ENCODE measurements around the gene MLLT10. TPM values are rescaled to one million over a fixed set of nuclear protein-coding genes. Genes with fewer than 3 reads are reported as not detected.
"Not testable (repeated sequence)": the region's sequence is repeated elsewhere in the genome, so short reads cannot be mapped to it uniquely, and the experiment has no call there.

The MLLT10 gene
- total RNA-seq, 1 experiment from 2014 or later: 72.3 TPM

DNA sequence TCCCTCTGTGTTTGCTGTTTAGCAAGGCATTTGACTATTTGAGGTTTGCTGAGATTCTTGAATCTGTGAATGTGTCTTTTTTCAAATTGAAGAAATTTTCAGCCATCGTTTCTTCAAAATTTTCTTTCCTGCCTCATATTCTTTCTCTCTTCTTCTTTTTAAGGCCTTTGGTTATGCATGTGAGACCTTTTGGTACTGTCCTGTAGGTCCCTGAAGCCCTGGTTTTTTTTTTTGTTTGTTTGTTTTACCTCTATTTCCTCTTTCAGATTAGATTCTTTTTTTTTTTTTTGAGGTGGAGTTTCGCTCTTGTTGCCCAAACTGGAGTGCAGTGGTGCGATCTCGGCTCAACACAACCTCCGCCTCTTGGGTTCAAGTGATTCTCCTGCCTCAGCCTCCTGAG is 45.3 kb downstream of the MLLT10 start:
- Histone ChIP-seq H3T11ph (ENCODE audit: low read length) (no peak overlapping the region), H3K14ac (ENCODE audit: insufficient read depth, low read length) (no peak overlapping the region), H2AFZ (ENCODE audit: low read length) (no peak overlapping the region), H3K56ac (ENCODE audit: insufficient read length, low read depth, low read length) (no peak overlapping the region), H4K91ac (ENCODE audit: insufficient read length, low read depth, low read length) (no peak overlapping the region), H4K5ac (ENCODE audit: insufficient read length, low read depth, low read length) (no peak overlapping the region), H3K79me1 (ENCODE audit: insufficient read depth, low read depth, low read length, poor library complexity, severe bottlenecking) (peaks cover 3% of the 10 kb centered on the region), H3K4ac (ENCODE audit: low read depth, low read length) (no peak overlapping the region), H2BK15ac (ENCODE audit: low read depth, low read length) (no peak overlapping the region), H2BK12ac (ENCODE audit: insufficient read length, low read depth, low read length) (no peak overlapping the region), H3K4me2 (ENCODE audit: insufficient read depth, insufficient read length, low read length) (no peak overlapping the region), H3K4me1 (ENCODE audit: insufficient read depth, low read length) (no peaks in the 10 kb centered on the region), H2BK5ac (ENCODE audit: insufficient read length, low read length) (no peak overlapping the region), H3K79me2 (ENCODE audit: insufficient read depth, low read length) (peaks cover 6% of the 10 kb centered on the region; the same call in 1 of the 2 replicates), H3K18ac (ENCODE audit: insufficient read length, low read depth, low read length) (no peak overlapping the region), H2AK5ac (ENCODE audit: insufficient read length, low read length) (no peak overlapping the region), H4K8ac (replicated peaks; ENCODE audit: insufficient read length, low read depth, low read length) (no peak overlapping the region), H3K27ac (ENCODE audit: insufficient read length, low read depth, low read length) (no peak overlapping the region), H2BK20ac (ENCODE audit: low read depth, low read length, poor library complexity, severe bottlenecking) (no peak overlapping the region), H3K27me3 (ENCODE audit: insufficient read depth, low read length) (no peaks in the 10 kb centered on the region), H3K23ac (ENCODE audit: insufficient read length, low read depth, low read length) (no peak overlapping the region), H3K23me2 (ENCODE audit: insufficient read length, low read depth, low read length, poor library complexity, severe bottlenecking) (no peaks in the 10 kb centered on the region), H4K20me1 (ENCODE audit: control insufficient read depth, insufficient read depth, insufficient read length) (no peaks in the 10 kb centered on the region), H3K9ac (ENCODE audit: extremely low read depth, insufficient read length, low read length) (no peak overlapping the region), H3K9me3 (ENCODE audit: control insufficient read depth, low read depth, low read length) (no peaks in the 10 kb centered on the region), H2BK120ac (ENCODE audit: low read depth, low read length, poor library complexity, severe bottlenecking) (no peak overlapping the region)
- Mint-ChIP-seq H3K27ac (peak overlapping the region in 2 of 3 experiments; percentile 17 to 46; a peak in 4 of 7 replicates), H3K4me1 (no peaks in the 10 kb centered on the region), H3K4me3 (no peak overlapping the region), H3K27me3 (ENCODE audit: low read depth) (no peaks in the 10 kb centered on the region), H3K9me3 (peaks cover 0 to 3% of the 10 kb centered on the region in 2 experiments; a peak in 2 of 5 replicates), H3K36me3 (ENCODE audit: insufficient read depth in 1 of 3, low read depth in 3 of 3) (peaks cover 10 to 45% (median 38%) of the 10 kb centered on the region in 3 experiments)
- TF ChIP-seq, protein P1, sequence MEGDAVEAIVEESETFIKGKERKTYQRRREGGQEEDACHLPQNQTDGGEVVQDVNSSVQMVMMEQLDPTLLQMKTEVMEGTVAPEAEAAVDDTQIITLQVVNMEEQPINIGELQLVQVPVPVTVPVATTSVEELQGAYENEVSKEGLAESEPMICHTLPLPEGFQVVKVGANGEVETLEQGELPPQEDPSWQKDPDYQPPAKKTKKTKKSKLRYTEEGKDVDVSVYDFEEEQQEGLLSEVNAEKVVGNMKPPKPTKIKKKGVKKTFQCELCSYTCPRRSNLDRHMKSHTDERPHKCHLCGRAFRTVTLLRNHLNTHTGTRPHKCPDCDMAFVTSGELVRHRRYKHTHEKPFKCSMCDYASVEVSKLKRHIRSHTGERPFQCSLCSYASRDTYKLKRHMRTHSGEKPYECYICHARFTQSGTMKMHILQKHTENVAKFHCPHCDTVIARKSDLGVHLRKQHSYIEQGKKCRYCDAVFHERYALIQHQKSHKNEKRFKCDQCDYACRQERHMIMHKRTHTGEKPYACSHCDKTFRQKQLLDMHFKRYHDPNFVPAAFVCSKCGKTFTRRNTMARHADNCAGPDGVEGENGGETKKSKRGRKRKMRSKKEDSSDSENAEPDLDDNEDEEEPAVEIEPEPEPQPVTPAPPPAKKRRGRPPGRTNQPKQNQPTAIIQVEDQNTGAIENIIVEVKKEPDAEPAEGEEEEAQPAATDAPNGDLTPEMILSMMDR (conservative IDR thresholded peaks at IDR 0.05): no peak
- no CpG with 5 or more reads among the region's 5 CpGs for WGBS (ENCODE audit: extremely low coverage, insufficient read length, low lambda C conversion rate)
- DNase-seq: no peak

DNA sequence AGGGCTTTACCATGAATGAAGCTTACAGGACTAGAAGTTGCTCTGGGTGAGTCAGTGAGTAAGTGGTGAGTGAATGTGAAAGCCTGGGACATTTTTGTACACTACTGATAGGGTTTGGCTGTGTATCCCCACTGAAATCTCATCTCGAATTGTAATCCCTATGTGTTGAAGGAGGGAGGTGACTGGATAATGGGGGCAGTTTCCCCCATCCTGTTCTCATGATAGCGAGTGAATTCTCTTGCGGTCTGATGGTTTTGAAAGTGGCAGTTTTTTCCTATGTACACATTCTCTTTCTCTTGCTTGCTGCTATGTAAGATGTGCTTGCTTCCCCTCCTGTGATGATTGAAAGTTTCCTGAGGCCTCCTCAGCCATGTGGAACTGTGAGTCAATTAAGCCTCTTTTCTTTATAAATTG is 47.4 kb downstream of the MLLT10 start:
- not testable (repeated sequence) for H2BK15ac ChIP-seq (ENCODE audit: low read depth, low read length); H2AFZ ChIP-seq (ENCODE audit: low read length); H2BK120ac ChIP-seq (ENCODE audit: low read depth, low read length, poor library complexity, severe bottlenecking); H4K91ac ChIP-seq (ENCODE audit: insufficient read length, low read depth, low read length); H2BK12ac ChIP-seq (ENCODE audit: insufficient read length, low read depth, low read length); H3K4ac ChIP-seq (ENCODE audit: low read depth, low read length); DNase-seq; H3K14ac ChIP-seq (ENCODE audit: insufficient read depth, low read length); H4K8ac ChIP-seq (replicated peaks; ENCODE audit: insufficient read length, low read depth, low read length); H3K27ac ChIP-seq (ENCODE audit: insufficient read length, low read depth, low read length); H4K5ac ChIP-seq (ENCODE audit: insufficient read length, low read depth, low read length); H3K27me3 ChIP-seq (ENCODE audit: insufficient read depth, low read length); H3T11ph ChIP-seq (ENCODE audit: low read length); H3K4me1 ChIP-seq (ENCODE audit: insufficient read depth, low read length); H2BK20ac ChIP-seq (ENCODE audit: low read depth, low read length, poor library complexity, severe bottlenecking); H3K79me2 ChIP-seq (ENCODE audit: insufficient read depth, low read length); H2AK5ac ChIP-seq (ENCODE audit: insufficient read length, low read length); H3K4me2 ChIP-seq (ENCODE audit: insufficient read depth, insufficient read length, low read length); H3K9me3 Mint-ChIP-seq; H3K23me2 ChIP-seq (ENCODE audit: insufficient read length, low read depth, low read length, poor library complexity, severe bottlenecking); H3K23ac ChIP-seq (ENCODE audit: insufficient read length, low read depth, low read length); H3K9me3 ChIP-seq (ENCODE audit: control insufficient read depth, low read depth, low read length); H3K4me3 Mint-ChIP-seq; H3K4me1 Mint-ChIP-seq; H3K27me3 Mint-ChIP-seq (ENCODE audit: low read depth); H3K56ac ChIP-seq (ENCODE audit: insufficient read length, low read depth, low read length); H3K18ac ChIP-seq (ENCODE audit: insufficient read length, low read depth, low read length); H4K20me1 ChIP-seq (ENCODE audit: control insufficient read depth, insufficient read depth, insufficient read length); H3K9ac ChIP-seq (ENCODE audit: extremely low read depth, insufficient read length, low read length); H3K79me1 ChIP-seq (ENCODE audit: insufficient read depth, low read depth, low read length, poor library complexity, severe bottlenecking); H2BK5ac ChIP-seq (ENCODE audit: insufficient read length, low read length)
- peak overlapping the region; percentile 24 to 46 (median 28); a peak in 4 of 7 replicates for H3K27ac Mint-ChIP-seq
- H3K36me3 Mint-ChIP-seq (ENCODE audit: insufficient read depth in 1 of 3, low read depth in 3 of 3): peaks cover 7 to 49% (median 42%) of the 10 kb centered on the region in 3 experiments
- no CpG with 5 or more reads among the region's 3 CpGs for WGBS (ENCODE audit: extremely low coverage, insufficient read length, low lambda C conversion rate)
